Activated effector memory CD4-positive, alpha-beta T cell treated with anti-CD3 and anti-CD28 coated beads, Interleukin-2, amount 50 U/mL, for 16 hours (primary cell): ENCODE measurements around the gene TP53INP2.
"Not testable (repeated sequence)": the region's sequence is repeated elsewhere in the genome, so short reads cannot be mapped to it uniquely, and the experiment has no call there.

ENCODE experiments used
- DNase-seq: peaks from one replicate; pipeline ENCODE4 v3.0.0-alpha.2; 2020

Gene TP53INP2

DNA sequence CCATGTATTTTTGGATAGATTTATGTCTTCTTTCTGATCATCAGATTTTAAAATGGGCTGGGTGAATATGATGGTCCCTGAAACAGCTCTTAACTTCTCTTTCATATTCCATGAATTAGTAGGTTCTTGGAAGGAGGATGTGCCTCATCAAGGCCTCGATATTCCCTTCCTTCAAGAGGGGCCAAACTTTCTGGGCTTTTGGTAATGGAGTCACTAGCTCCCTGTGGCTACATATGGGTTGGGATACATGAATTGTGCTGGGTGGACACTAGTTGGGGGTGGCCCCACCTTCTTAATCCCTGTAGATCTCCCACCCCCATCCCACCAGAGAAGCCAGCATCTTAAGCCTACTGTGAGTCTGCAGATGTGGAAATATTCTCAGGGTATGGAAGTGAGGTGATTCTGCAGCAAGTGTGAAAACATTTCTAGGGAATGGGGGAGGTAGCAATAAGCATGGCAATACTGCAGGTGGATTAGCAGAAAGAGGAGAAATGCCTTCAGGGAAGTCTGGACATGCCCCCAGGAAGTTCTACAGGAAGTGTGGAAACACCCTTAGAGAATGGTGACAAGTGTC lies 2.2 kb downstream of the TP53INP2 start:
- no peak for DNase-seq

- DNase-seq: no peak
These were observed 3.0 kb downstream of the TP53INP2 start for GRCh38 chr20:34706912-34707784.

GRCh38 chr20:34708621-34709043 lies 4.5 kb downstream of the TP53INP2 start:
- peak; percentile 84 for DNase-seq

DNA sequence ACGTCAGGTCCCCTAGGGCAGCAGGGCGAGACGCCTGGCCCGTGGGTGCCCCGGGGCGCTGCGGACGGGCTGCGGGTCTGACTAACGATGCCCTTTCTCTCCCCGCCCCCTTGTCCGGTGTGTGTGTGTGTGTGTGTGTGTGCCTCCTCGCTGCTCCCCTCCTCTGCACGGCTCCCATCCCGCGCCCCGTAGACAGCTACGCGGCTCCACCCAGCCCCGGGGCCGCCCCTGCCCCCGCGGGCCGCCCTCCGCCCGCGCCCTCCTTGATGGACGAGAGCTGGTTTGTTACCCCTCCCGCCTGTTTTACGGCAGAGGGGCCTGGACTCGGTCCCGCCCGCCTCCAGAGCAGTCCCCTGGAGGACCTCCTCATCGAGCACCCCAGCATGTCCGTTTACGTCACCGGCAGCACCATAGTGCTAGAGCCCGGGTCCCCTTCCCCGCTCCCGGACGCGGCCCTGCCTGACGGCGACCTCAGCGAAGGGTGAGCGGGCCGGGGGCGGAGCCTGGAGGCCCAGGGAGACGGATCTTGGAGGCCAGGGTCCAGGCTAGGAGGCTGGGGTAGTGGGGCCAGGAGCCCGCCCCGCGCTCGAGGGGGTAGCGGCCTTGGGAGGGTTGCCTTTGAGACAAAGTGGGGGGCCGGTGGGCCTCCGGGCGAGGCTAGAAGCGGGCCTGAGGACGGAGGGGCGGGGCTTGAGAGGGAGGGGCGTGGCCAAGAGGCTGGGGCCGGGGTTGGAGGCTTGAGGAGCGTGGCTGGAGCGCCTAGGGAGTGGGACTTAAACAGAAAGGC lies 5.1 kb downstream of the TP53INP2 start:
- peak; percentile 91 for DNase-seq

DNA sequence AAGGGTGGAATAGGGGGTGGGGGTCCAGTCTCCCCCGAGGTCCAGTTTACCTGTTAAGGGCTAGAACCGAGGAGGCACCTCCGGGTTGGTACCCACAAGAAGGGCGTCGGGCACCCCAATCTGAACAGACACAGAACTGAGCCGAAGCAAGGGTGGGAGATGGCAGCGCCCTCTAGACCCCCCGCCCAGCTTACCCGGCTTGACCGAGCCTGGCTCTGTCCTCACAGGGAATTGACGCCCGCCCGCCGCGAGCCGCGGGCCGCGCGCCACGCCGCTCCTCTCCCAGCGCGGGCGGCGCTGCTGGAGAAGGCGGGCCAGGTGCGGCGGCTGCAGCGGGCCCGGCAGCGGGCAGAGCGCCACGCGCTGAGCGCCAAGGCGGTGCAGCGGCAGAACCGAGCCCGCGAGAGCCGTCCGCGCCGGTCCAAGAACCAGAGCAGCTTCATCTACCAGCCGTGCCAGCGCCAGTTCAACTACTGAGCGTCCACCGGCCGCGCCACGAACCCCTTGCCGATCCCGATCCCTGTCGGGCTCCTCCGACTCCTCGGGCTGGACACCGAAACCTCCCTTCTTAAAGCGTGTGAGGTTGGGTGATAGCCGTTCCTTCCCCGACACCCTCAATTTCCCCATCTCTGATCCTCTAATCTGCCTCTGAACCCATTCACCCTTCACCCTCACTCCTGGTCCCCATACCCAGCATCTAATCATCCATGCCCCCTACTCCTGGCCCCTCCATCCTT lies 5.9 kb downstream of the TP53INP2 start:
- peak; percentile 89 for DNase-seq

- DNase-seq: no peak
These were observed 6.4 kb downstream of the TP53INP2 start for GRCh38 chr20:34710568-34710839.

DNA sequence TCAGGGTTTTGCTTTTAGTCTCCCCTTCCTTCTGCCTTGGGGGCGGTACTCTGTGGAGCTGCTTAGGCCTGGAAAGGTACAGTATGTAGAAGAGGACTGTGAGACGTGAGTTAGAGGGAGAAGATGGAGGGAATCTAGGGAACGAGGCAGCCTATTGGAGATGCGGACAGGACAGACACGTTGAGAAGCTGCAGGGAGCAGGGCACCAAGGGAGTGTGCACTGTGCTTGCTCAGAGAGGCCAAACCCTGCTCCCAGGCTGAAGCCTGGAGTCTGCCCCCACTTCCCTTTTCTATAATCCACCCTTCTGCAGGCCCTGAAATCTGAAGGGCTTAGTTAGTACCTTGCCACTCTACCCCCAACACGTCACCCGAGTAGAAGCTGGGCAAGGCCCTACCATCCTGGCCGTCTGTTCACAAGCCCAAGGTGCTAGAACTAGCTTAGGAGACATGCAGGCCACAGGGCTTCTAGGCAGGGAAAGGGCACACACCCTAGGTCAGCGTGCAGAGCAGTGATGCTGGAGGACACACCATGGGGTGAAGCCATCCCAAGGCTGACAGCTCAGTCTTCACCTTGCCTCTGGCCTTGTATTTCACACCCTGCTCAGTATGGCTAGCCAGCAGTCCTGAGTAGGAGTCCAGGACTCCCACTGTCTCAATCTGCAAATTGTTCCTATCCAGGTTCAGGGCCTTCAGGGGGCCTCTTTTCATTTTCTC lies 6.9 kb downstream of the TP53INP2 start:
- DNase-seq: no peak

DNA sequence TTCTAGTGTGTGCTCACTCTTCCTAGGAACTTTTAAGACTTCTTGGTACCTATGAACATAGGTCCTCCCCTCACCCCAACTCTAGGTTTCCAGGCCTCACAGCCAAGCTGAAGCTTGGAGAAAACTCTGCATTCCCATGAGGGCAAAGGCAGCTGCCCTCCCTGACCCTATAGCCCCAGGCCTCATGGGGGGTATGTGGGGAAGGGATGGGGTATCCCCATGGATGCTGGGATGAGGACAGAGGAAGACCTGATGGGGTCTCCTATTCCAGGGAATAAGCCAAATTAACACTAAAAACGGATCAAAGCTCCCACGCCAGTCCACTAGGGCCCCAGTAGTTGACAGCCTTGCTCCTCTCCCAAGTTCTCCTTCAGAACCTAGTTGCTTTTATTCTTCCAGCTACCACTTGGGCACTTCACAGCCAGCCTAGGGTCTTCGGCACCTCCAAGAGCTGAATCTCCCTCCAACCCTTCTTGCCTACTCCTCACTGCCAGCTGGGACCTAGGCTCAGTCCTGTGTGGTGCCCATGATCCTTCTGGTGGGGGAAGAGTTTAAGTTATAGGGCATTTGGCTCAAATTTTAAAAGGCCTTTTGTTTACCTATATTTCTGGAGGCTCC lies 7.8 kb downstream of the TP53INP2 start:
- DNase-seq: no peak

DNA sequence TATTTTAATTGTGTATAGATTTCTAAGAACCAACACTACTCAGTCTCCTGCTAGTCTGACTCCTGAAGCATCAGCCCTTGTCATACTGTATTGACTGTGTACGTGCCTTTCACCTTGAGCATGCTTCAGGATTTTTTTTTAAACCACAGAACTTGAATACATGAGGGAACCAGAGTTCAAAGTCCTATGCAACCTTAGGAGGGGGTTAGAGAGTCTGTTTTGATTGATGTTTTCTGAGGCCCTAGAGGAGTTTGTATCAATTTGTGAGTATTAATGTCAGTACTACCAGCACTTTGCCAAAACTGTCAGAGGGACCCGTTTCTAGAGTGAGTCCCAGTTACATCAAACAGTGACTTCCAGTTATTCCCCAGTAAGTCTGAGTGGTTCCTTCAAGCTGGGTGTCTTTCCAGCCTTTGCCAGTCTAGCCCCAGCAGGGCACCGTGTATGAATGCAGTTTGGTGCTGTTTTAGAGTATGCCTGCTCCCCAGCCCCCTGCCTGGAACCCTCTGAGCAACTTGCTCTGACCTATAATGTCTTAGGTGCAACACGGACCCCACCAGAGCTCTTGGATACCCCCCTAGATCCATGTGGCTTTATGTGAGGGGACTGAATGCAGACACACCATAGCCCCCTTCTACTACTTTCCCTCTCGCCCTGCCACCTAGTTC lies 8.5 kb downstream of the TP53INP2 start:
- no peak for DNase-seq

DNA sequence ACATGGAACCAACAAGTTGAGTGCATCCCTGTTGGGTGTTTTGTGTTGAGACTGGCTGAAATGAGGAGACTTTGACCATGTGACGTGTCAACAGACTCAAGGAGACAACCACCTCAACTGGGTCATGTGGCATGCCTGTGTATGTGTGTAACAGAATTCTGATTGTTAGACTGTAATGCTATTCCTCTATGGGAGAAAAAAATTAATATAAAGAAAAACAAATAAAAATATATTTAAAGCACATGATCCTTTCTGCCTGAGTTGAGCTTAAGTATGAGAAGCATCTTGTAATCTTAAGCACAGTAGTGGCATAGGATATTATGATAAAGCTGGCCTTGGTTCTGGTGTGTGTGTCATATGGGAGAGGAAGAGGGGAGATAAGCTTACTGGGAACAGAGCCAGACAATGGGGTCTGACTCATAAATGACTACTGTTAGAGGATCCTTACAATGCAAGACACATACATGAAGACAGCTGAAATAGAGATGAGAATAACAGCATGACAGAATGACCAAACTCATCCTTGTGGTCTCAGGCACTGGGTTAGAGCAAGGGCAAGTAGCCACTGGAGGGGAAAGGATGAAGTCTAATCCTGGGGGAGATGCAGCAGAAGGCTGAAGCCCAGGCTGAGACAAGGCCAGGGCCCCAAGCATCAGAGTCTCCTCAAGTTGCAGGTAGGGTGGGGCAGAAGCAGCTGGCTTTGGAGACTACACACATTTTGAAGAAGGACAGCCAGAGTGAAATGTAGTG lies 9.2 kb downstream of the TP53INP2 start:
- DNase-seq: no peak

GRCh38 chr20:34713944-34714515 lies 9.9 kb downstream of the TP53INP2 start:
- not testable (repeated sequence) for DNase-seq

- DNase-seq: no peak
These were observed 11.2 kb downstream of the TP53INP2 start for GRCh38 chr20:34715384-34715783.

GRCh38 chr20:34716921-34717229 lies 12.7 kb downstream of the TP53INP2 start:
- no peak for DNase-seq

DNA sequence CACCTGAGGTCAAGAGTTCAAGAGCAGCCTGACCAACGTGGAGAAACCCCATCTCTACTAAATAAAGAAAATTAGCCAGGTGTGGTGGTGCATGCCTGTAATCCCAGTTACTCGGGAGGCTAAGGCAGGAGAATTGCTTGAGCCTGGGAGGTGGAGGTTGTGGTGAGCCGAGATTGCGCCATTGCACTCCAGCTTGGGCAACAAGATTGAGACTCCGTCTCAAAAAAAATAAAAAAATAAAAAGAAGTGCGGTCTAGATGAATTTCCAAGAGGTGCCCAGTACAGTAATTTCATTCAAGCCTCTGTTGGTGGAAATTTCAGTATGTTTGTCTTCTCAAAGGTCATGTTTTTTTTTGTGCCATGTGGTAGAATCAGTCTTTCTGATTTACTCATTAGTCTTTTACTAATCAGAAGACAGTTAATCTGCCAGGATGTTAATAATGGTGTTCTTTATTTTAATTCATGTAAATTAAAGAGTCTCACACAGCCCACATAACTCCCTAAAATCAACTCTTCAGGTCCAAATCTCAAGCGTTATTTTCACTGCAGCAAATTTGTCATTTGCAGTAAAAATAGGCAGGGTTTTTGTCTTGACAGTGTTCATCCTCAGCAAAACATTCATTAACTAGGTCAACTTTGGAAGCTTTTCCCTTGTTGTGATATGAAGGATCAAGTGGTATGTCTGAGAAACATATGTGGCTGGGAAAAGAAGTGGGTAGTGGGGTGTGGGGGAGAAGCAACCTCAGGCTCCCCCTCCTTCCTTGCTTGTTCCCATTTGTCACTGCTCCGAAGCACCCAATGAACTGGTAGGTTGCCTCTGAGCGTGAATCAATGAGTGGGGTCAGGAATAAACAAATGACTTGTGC lies 13.3 kb downstream of the TP53INP2 start:
- DNase-seq: no peak

GRCh38 chr20:34719242-34720017 lies 15.3 kb downstream of the TP53INP2 start:
- DNase-seq: not testable (repeated sequence)

- DNase-seq: no peak
These were observed 16.1 kb downstream of the TP53INP2 start for GRCh38 chr20:34720266-34720665.

DNA sequence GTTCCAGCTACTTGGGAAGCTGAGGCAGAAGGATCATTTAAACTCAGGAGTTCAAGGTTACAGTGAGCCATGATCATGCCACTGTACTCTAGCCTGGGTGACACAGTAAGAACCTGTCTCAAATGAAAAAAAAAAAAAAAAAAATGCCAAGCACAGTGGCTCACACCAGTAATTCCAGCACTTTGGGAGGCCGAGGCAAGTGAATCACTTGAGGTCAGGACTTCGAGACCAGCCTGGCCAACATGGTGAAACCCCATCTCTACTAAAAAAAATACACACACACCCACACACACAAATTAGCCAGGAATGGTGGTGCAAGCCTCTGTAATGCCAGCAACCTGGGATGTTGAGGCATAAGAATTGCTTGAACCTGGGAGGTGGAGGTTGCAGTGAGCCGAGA lies 18.4 kb downstream of the TP53INP2 start:
- not testable (repeated sequence) for DNase-seq

DNA sequence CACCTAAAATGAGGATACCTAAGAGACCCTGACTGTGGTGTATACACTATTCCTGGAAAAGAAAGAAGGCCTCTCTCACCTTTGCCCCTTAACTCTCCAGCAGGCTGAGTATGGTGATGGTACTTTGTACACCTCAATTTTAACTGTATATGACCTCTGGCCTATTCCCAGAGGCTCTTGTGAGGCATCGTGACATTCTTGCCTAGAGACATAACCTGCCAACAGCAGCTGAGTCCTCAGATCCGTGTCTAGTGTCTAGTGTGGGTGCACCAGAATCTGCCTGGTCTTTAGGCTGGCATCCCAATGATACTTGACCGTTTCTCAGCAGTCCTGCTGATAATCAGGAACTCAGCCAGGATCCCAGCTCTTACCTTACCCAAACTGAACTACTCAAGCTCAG lies 20.0 kb downstream of the TP53INP2 start:
- no peak for DNase-seq

- no peak for DNase-seq
These were observed 25.3 kb downstream of the TP53INP2 start for GRCh38 chr20:34729416-34729815.
